ENCODE measurements around the gene TMEM255B.
A peak's percentile ranks its signal among the peaks of the same experiment; 100 is the strongest.

The TMEM255B gene

GRCh38 chr13:113801289-113801961 lies 42.4 kb downstream of the TMEM255B start:
- peak overlapping the region in 1 of 2 experiments; percentile 47 for H2BK12ac ChIP-seq (ENCODE audit: low read length in 2 of 2)
- H2AFZ ChIP-seq (ENCODE audit: low read depth, low read length): no peak overlapping the region
- peaks cover 0 to 12% of the 10 kb centered on the region in 2 experiments for H3K27me3 ChIP-seq (ENCODE audit: control insufficient read depth in 1 of 2, insufficient read depth in 1 of 2, low read length in 2 of 2)
- H2AK5ac ChIP-seq (ENCODE audit: low read length, severe bottlenecking): peak overlapping the region; percentile 5
- H3K36me3 ChIP-seq (ENCODE audit: control insufficient read depth in 1 of 2, insufficient read depth in 2 of 2, low read depth in 1 of 2, low read length in 2 of 2): peaks cover 0 to under 1% of the 10 kb centered on the region in 2 experiments
- peak overlapping the region; percentile 94 for H4K8ac ChIP-seq (ENCODE audit: low read length)
- peak overlapping the region; percentile 9 to 64 for H3K18ac ChIP-seq (ENCODE audit: low read depth in 1 of 2, low read length in 2 of 2)
- no peak overlapping the region for H3K27ac ChIP-seq (ENCODE audit: low read length, poor library complexity, severe bottlenecking)
- H3K23ac ChIP-seq (ENCODE audit: low read length in 2 of 2): no peak overlapping the region
- H3K9me3 ChIP-seq (ENCODE audit: control insufficient read depth, low read length): no peaks in the 10 kb centered on the region
- H4K91ac ChIP-seq (ENCODE audit: low read length): peak overlapping the region; percentile 76
- no peak overlapping the region for H3K4me3 ChIP-seq (ENCODE audit: insufficient read depth in 1 of 2, low read depth in 1 of 2, low read length in 2 of 2)
- no peak for DNase-seq
- WGBS: 94% methylated on average over 33 of the region's 33 CpGs
- no peaks in the 10 kb centered on the region for H3K79me1 ChIP-seq (replicated peaks; ENCODE audit: low read length, poor library complexity, severe bottlenecking)
- H3K4me2 ChIP-seq (ENCODE audit: low read length, poor library complexity, severe bottlenecking): no peak overlapping the region
- H3K14ac ChIP-seq (ENCODE audit: low read length in 2 of 2): no peak overlapping the region
- H3K9ac ChIP-seq (ENCODE audit: low read length): peak overlapping the region; percentile 60
- no peak overlapping the region for H2BK5ac ChIP-seq (ENCODE audit: low read depth, low read length, poor library complexity, severe bottlenecking)
- H2BK15ac ChIP-seq (ENCODE audit: low read depth, poor library complexity, severe bottlenecking): peak overlapping the region; percentile 78
- H2BK120ac ChIP-seq (ENCODE audit: low read depth, low read length): no peak overlapping the region
- peaks cover 27% of the 10 kb centered on the region for H3K4me1 ChIP-seq (ENCODE audit: control insufficient read depth, insufficient read depth, low read depth, low read length)
- H3K4ac ChIP-seq (ENCODE audit: low read depth in 1 of 2, low read length in 2 of 2): peak overlapping the region in 1 of 2 experiments; percentile 82

- peaks cover 0 to 12% of the 10 kb centered on the region in 2 experiments for H3K27me3 ChIP-seq (ENCODE audit: control insufficient read depth in 1 of 2, insufficient read depth in 1 of 2, low read length in 2 of 2)
- H3K27ac ChIP-seq (ENCODE audit: low read length, poor library complexity, severe bottlenecking): no peak overlapping the region
- peak overlapping the region in 1 of 2 experiments; percentile 47 for H2BK12ac ChIP-seq (ENCODE audit: low read length in 2 of 2)
- H3K18ac ChIP-seq (ENCODE audit: low read depth in 1 of 2, low read length in 2 of 2): peak overlapping the region; percentile 9 to 64
- peak overlapping the region; percentile 8 for H3K4me2 ChIP-seq (ENCODE audit: low read length, poor library complexity, severe bottlenecking)
- H3K23ac ChIP-seq (ENCODE audit: low read length in 2 of 2): no peak overlapping the region
- H4K91ac ChIP-seq (ENCODE audit: low read length): peak overlapping the region; percentile 76
- peak overlapping the region in 1 of 2 experiments; percentile 82 for H3K4ac ChIP-seq (ENCODE audit: low read depth in 1 of 2, low read length in 2 of 2)
- peak overlapping the region; percentile 78 for H2BK15ac ChIP-seq (ENCODE audit: low read depth, poor library complexity, severe bottlenecking)
- no peak overlapping the region for H2BK120ac ChIP-seq (ENCODE audit: low read depth, low read length)
- peak overlapping the region; percentile 5 for H2AK5ac ChIP-seq (ENCODE audit: low read length, severe bottlenecking)
- WGBS: 12% methylated on average over 10 of the region's 15 CpGs
- H3K36me3 ChIP-seq (ENCODE audit: control insufficient read depth in 1 of 2, insufficient read depth in 2 of 2, low read depth in 1 of 2, low read length in 2 of 2): no peaks in the 10 kb centered on the region
- no peak overlapping the region for H3K14ac ChIP-seq (ENCODE audit: low read length in 2 of 2)
- H4K8ac ChIP-seq (ENCODE audit: low read length): peak overlapping the region; percentile 94
- peak; percentile 83 for DNase-seq
- no peak overlapping the region for H2AFZ ChIP-seq (ENCODE audit: low read depth, low read length)
- no peaks in the 10 kb centered on the region for H3K9me3 ChIP-seq (ENCODE audit: control insufficient read depth, low read length)
- peak overlapping the region in 1 of 2 experiments; percentile 18 for H3K4me3 ChIP-seq (ENCODE audit: insufficient read depth in 1 of 2, low read depth in 1 of 2, low read length in 2 of 2)
- peaks cover 27% of the 10 kb centered on the region for H3K4me1 ChIP-seq (ENCODE audit: control insufficient read depth, insufficient read depth, low read depth, low read length)
- H3K9ac ChIP-seq (ENCODE audit: low read length): peak overlapping the region; percentile 60
- no peaks in the 10 kb centered on the region for H3K79me1 ChIP-seq (replicated peaks; ENCODE audit: low read length, poor library complexity, severe bottlenecking)
- H2BK5ac ChIP-seq (ENCODE audit: low read depth, low read length, poor library complexity, severe bottlenecking): no peak overlapping the region
Measured at GRCh38 chr13:113802090-113802531, 43.1 kb downstream of the TMEM255B start.

- Histone ChIP-seq H3K14ac (ENCODE audit: low read length in 2 of 2) (no peak overlapping the region), H2BK5ac (ENCODE audit: low read depth, low read length, poor library complexity, severe bottlenecking) (no peak overlapping the region), H3K36me3 (ENCODE audit: control insufficient read depth in 1 of 2, insufficient read depth in 2 of 2, low read depth in 1 of 2, low read length in 2 of 2) (no peaks in the 10 kb centered on the region), H2AK5ac (ENCODE audit: low read length, severe bottlenecking) (no peak overlapping the region), H2BK15ac (ENCODE audit: low read depth, poor library complexity, severe bottlenecking) (no peak overlapping the region), H3K23ac (ENCODE audit: low read length in 2 of 2) (no peak overlapping the region), H2AFZ (ENCODE audit: low read depth, low read length) (no peak overlapping the region), H3K18ac (ENCODE audit: low read depth in 1 of 2, low read length in 2 of 2) (no peak overlapping the region), H3K4me2 (ENCODE audit: low read length, poor library complexity, severe bottlenecking) (no peak overlapping the region), H3K4ac (ENCODE audit: low read depth in 1 of 2, low read length in 2 of 2) (no peak overlapping the region), H2BK120ac (ENCODE audit: low read depth, low read length) (no peak overlapping the region), H4K91ac (ENCODE audit: low read length) (no peak overlapping the region), H4K8ac (ENCODE audit: low read length) (no peak overlapping the region), H3K4me3 (ENCODE audit: insufficient read depth in 1 of 2, low read depth in 1 of 2, low read length in 2 of 2) (no peak overlapping the region), H3K4me1 (ENCODE audit: control insufficient read depth, insufficient read depth, low read depth, low read length) (peaks cover 27% of the 10 kb centered on the region), H3K27me3 (ENCODE audit: control insufficient read depth in 1 of 2, insufficient read depth in 1 of 2, low read length in 2 of 2) (peaks cover 0 to 8% of the 10 kb centered on the region in 2 experiments), H2BK12ac (ENCODE audit: low read length in 2 of 2) (no peak overlapping the region), H3K9me3 (ENCODE audit: control insufficient read depth, low read length) (no peaks in the 10 kb centered on the region), H3K79me1 (replicated peaks; ENCODE audit: low read length, poor library complexity, severe bottlenecking) (no peaks in the 10 kb centered on the region), H3K9ac (ENCODE audit: low read length) (no peak overlapping the region), H3K27ac (ENCODE audit: low read length, poor library complexity, severe bottlenecking) (no peak overlapping the region)
- 85% methylated on average over 25 of the region's 25 CpGs for WGBS
- no peak for DNase-seq
Measured at GRCh38 chr13:113802761-113803160, 43.7 kb downstream of the TMEM255B start.

GRCh38 chr13:113803409-113804016 lies 44.5 kb downstream of the TMEM255B start:
- Histone ChIP-seq H3K9me3 (ENCODE audit: control insufficient read depth, low read length) (no peaks in the 10 kb centered on the region), H2BK15ac (ENCODE audit: low read depth, poor library complexity, severe bottlenecking) (no peak overlapping the region), H3K4me2 (ENCODE audit: low read length, poor library complexity, severe bottlenecking) (no peak overlapping the region), H3K79me1 (replicated peaks; ENCODE audit: low read length, poor library complexity, severe bottlenecking) (no peaks in the 10 kb centered on the region), H3K9ac (ENCODE audit: low read length) (no peak overlapping the region), H2BK120ac (ENCODE audit: low read depth, low read length) (no peak overlapping the region), H2BK5ac (ENCODE audit: low read depth, low read length, poor library complexity, severe bottlenecking) (no peak overlapping the region), H2BK12ac (ENCODE audit: low read length in 2 of 2) (no peak overlapping the region), H3K14ac (ENCODE audit: low read length in 2 of 2) (no peak overlapping the region), H3K27me3 (ENCODE audit: control insufficient read depth in 1 of 2, insufficient read depth in 1 of 2, low read length in 2 of 2) (peaks cover 0 to 3% of the 10 kb centered on the region in 2 experiments), H3K18ac (ENCODE audit: low read depth in 1 of 2, low read length in 2 of 2) (no peak overlapping the region), H3K4me1 (ENCODE audit: control insufficient read depth, insufficient read depth, low read depth, low read length) (peaks cover 27% of the 10 kb centered on the region), H2AFZ (ENCODE audit: low read depth, low read length) (no peak overlapping the region), H3K4me3 (ENCODE audit: insufficient read depth in 1 of 2, low read depth in 1 of 2, low read length in 2 of 2) (no peak overlapping the region), H3K36me3 (ENCODE audit: control insufficient read depth in 1 of 2, insufficient read depth in 2 of 2, low read depth in 1 of 2, low read length in 2 of 2) (no peaks in the 10 kb centered on the region), H4K91ac (ENCODE audit: low read length) (peak overlapping the region; percentile 29), H3K4ac (ENCODE audit: low read depth in 1 of 2, low read length in 2 of 2) (no peak overlapping the region), H3K27ac (ENCODE audit: low read length, poor library complexity, severe bottlenecking) (no peak overlapping the region), H2AK5ac (ENCODE audit: low read length, severe bottlenecking) (no peak overlapping the region), H4K8ac (ENCODE audit: low read length) (no peak overlapping the region), H3K23ac (ENCODE audit: low read length in 2 of 2) (no peak overlapping the region)
- 85% methylated on average over 32 of the region's 32 CpGs for WGBS
- DNase-seq: no peak
